Testis (tissue), 3 donors: Measurements from ENCODE around the gene GOLPH3. TPM values are rescaled to one million over a fixed set of nuclear protein-coding genes. Genes with fewer than 3 reads are reported as not detected.
A peak's percentile ranks its signal among the peaks of the same experiment; 100 is the strongest.

ENCODE experiments used
- DNase-seq: peaks from one replicate; pipeline ENCODE4 v3.0.0-alpha.2; 2019
- H3K27ac ChIP-seq, 2 donors: fragments of 200-600 bp; sonication (generic); one replicate each; pipeline ENCODE4 v1.5.1; 2019
- H3K27me3 ChIP-seq: fragments of 200-600 bp; sonication (generic); one replicate; pipeline ENCODE4 v1.5.1; 2019
- H3K36me3 ChIP-seq: fragments of 200-600 bp; sonication (generic); one replicate; pipeline ENCODE4 v1.5.1; 2017; ENCODE audit warnings: low read depth; ENCODE audit errors: missing control alignments
- H3K4me1 ChIP-seq: fragments of 200-600 bp; sonication (generic); one replicate; pipeline ENCODE4 v1.5.1; 2019
- H3K4me3 ChIP-seq, 2 donors: fragments of 200-600 bp; sonication (generic); one replicate each; pipeline ENCODE4 v1.5.1; 2017 to 2019
- H3K9me3 ChIP-seq: fragments of 200-600 bp; sonication (generic); one replicate; pipeline ENCODE4 v1.5.1; 2017
- CTCF ChIP-seq, 3 experiments: fragments of 450-650 bp in 2 of 3; fragments of 200-600 bp in 1 of 3; sonication (generic) in 1 of 3; IDR thresholded peaks; one replicate each; pipeline ENCODE4 v1.5.1; 2016 to 2019; ENCODE audit warnings: antibody characterized with exemption in 3 of 3, mild to moderate bottlenecking in 2 of 3, moderate library complexity in 1 of 3
- POLR2A ChIP-seq: fragments of 450-650 bp; IDR thresholded peaks from one replicate; pipeline ENCODE4 v1.6.1; 2017; ENCODE audit warnings: antibody characterized with exemption, mild to moderate bottlenecking, moderate library complexity
- WGBS, 2 donors: methylation state at CpG; one replicate each; pipeline ENCODE4 v1.1.5; 2018; 5-methylcytosine and 5-hydroxymethylcytosine counted together
- intact Hi-C: fragments of 100-400 bp; cut with DNase I; formaldehyde crosslinking; loops from one replicate; pipeline ENCODE4 v1.15.1; 2023; ENCODE audit warnings: low total_unique reads
- polyA plus RNA-seq: library from polyadenylated mRNA; stranded (reverse); fragments of 350-450 nt; fragmentation: Illumina TruSeq; extraction: RNeasy Lipid Tissue Mini Kit (QIAGEN cat#74804); gene quantifications from one replicate; pipeline ENCODE4 v1.2.3, GENCODE V29; 2014; ENCODE audit warnings: low read depth, low replicate concordance; ENCODE audit not compliant: insufficient read depth
- total RNA-seq, 2 donors: library from RNA; depleted of rRNA; stranded (reverse); fragments of >200 nt; gene quantifications; one replicate each; pipeline ENCODE4 v1.2.3, GENCODE V29; 2016

The GOLPH3 gene
- total and polyA plus RNA-seq, 3 donors from 2014 or later, result 54.2 to 102 (median 88.7) TPM

GRCh38 chr5:32100691-32101302, 73.3 kb downstream of the GOLPH3 start:
- Histone ChIP-seq H3K9me3 (no peaks in the 10 kb centered on the region), H3K36me3 (no peaks in the 10 kb centered on the region), H3K4me3 (no peak overlapping the region), H3K4me1 (peaks cover 17% of the 10 kb centered on the region), H3K27ac (no peak overlapping the region), H3K27me3 (no peaks in the 10 kb centered on the region)
- DNase-seq, result no peak
- TF ChIP-seq CTCF (IDR thresholded peaks at IDR 0.05) (no peak), POLR2A (no peak)
- intact Hi-C loops, result no loop called here
- 87 to 90% methylated on average over 8 of the region's 8 CpGs for WGBS, 2 donors

GRCh38 chr5:32100230-32100629, 73.9 kb downstream of the GOLPH3 start:
- WGBS, 2 donors, result 72 to 75% methylated on average over 6 of the region's 6 CpGs
- TF ChIP-seq POLR2A (no peak), CTCF (IDR thresholded peaks at IDR 0.05) (no peak)
- H3K36me3 ChIP-seq, result no peaks in the 10 kb centered on the region
- no peak for DNase-seq
- peak overlapping the region in 1 of 2 donors; percentile 82 for H3K27ac ChIP-seq
- no peak overlapping the region for H3K4me3 ChIP-seq
- H3K27me3 ChIP-seq, result no peaks in the 10 kb centered on the region
- H3K9me3 ChIP-seq, result no peaks in the 10 kb centered on the region
- H3K4me1 ChIP-seq, result peaks cover 17% of the 10 kb centered on the region
- intact Hi-C loops, result no loop called here

GRCh38 chr5:32099486-32100035, 74.6 kb downstream of the GOLPH3 start:
- Histone ChIP-seq H3K27ac (peak overlapping the region; percentile 4 to 82), H3K9me3 (no peaks in the 10 kb centered on the region), H3K4me3 (no peak overlapping the region), H3K4me1 (peaks cover 24% of the 10 kb centered on the region), H3K27me3 (no peaks in the 10 kb centered on the region), H3K36me3 (no peaks in the 10 kb centered on the region)
- intact Hi-C loops, result loop anchor here (5.0 kb wide), 1 partner anchor 272 kb away; no protein-coding TSS in a partner anchor
- DNase-seq, result no peak
- no peak for TF ChIP-seq POLR2A
- TF ChIP-seq CTCF (IDR thresholded peaks at IDR 0.05), result no peak
- WGBS, 2 donors, result 81 to 86% methylated on average over 9 of the region's 9 CpGs

GRCh38 chr5:32098890-32099310, 75.2 kb downstream of the GOLPH3 start:
- WGBS, 2 donors, result 51 to 63% methylated on average over 11 of the region's 11 CpGs

More at GRCh38 chr5:32098890-32099310, 75.2 kb downstream of the GOLPH3 start:
- peaks cover 24% of the 10 kb centered on the region for H3K4me1 ChIP-seq
- H3K4me3 ChIP-seq, result no peak overlapping the region
- no peak for TF ChIP-seq CTCF (IDR thresholded peaks at IDR 0.05)
- no peak for TF ChIP-seq POLR2A
- H3K27ac ChIP-seq, result peak overlapping the region; percentile 4 to 82
- no peaks in the 10 kb centered on the region for H3K36me3 ChIP-seq
- intact Hi-C loops, result loop anchor here (5.0 kb wide), 1 partner anchor 272 kb away; no protein-coding TSS in a partner anchor
- H3K27me3 ChIP-seq, result no peaks in the 10 kb centered on the region
- no peaks in the 10 kb centered on the region for H3K9me3 ChIP-seq
- no peak for DNase-seq
